OCI-LY7 (cell line): ENCODE data around the gene LEUTX.

ENCODE experiments used
- CTCF ChIP-seq: fragments of 200-600 bp; sonication (generic); conservative IDR thresholded peaks from 2 replicates; pipeline ENCODE4 v1.5.1; 2014; ENCODE audit warnings: mild to moderate bottlenecking, antibody characterized with exemption, low read length, moderate library complexity, mixed read lengths
- EZH2phosphoT487 ChIP-seq: fragments of 200-600 bp; sonication (generic); IDR thresholded peaks from 2 replicates; pipeline ENCODE4 v1.6.1; 2018; ENCODE audit warnings: low read depth, borderline replicate concordance, mild to moderate bottlenecking, mixed run types, antibody characterized with exemption, low read length, moderate library complexity, mixed read lengths

DNA sequence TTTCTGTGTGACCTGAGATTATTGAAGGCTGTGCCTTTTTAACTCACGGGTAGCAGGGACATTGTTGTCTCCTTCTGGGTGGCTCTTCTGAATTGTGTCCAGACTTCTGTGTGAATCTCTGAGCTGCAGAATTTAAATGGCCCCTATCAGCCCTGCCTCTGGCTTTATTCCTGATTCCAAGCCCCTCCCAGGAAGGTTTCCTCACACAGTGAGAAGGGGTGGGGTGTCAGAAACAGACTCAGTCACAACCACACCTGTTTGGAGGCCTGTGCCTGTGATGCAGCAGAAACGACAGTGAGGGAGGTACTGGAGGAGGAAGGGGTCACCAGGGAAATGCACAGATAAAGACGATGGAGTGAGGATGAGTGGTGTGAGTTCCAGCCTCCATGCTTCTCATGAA is 40.8 kb upstream of the LEUTX start, which contains the start of gene CLC:
- TF ChIP-seq CTCF (no peak), EZH2phosphoT487 (no peak)
